Measurements from ENCODE around the gene OGFR.

Gene OGFR

GRCh38 chr20:62836967-62837490 is 32.4 kb downstream of the OGFR start:
- Histone ChIP-seq H3K9me3 (ENCODE audit: control insufficient read depth in 2 of 2, low read length in 2 of 2) (no peaks in the 10 kb centered on the region), H3K27me3 (ENCODE audit: control insufficient read depth in 1 of 2, insufficient read depth in 2 of 2, low read length in 2 of 2) (peaks cover 0 to 9% of the 10 kb centered on the region in 2 donors), H3K9ac (ENCODE audit: low read length in 2 of 2) (no peak overlapping the region), H3K36me3 (ENCODE audit: control insufficient read depth in 2 of 2, insufficient read depth in 2 of 2, low read length in 2 of 2) (no peaks in the 10 kb centered on the region), H3K4me1 (ENCODE audit: control insufficient read depth, insufficient read depth, low read length) (peaks cover 3% of the 10 kb centered on the region), H3K4me3 (ENCODE audit: low read length in 2 of 2) (no peak overlapping the region), H3K27ac (ENCODE audit: low read length) (no peak overlapping the region)

- no peaks in the 10 kb centered on the region for H3K9me3 ChIP-seq (ENCODE audit: control insufficient read depth in 2 of 2, low read length in 2 of 2)
- H3K27me3 ChIP-seq (ENCODE audit: control insufficient read depth in 1 of 2, insufficient read depth in 2 of 2, low read length in 2 of 2): peaks cover 0 to 9% of the 10 kb centered on the region in 2 donors
- H3K4me3 ChIP-seq (ENCODE audit: low read length in 2 of 2): no peak overlapping the region
- no peak overlapping the region for H3K9ac ChIP-seq (ENCODE audit: low read length in 2 of 2)
- no peak overlapping the region for H3K27ac ChIP-seq (ENCODE audit: low read length)
- no peaks in the 10 kb centered on the region for H3K36me3 ChIP-seq (ENCODE audit: control insufficient read depth in 2 of 2, insufficient read depth in 2 of 2, low read length in 2 of 2)
- H3K4me1 ChIP-seq (ENCODE audit: control insufficient read depth, insufficient read depth, low read length): no peaks in the 10 kb centered on the region
These were observed 33.1 kb downstream of the OGFR start for GRCh38 chr20:62837790-62838127.

DNA sequence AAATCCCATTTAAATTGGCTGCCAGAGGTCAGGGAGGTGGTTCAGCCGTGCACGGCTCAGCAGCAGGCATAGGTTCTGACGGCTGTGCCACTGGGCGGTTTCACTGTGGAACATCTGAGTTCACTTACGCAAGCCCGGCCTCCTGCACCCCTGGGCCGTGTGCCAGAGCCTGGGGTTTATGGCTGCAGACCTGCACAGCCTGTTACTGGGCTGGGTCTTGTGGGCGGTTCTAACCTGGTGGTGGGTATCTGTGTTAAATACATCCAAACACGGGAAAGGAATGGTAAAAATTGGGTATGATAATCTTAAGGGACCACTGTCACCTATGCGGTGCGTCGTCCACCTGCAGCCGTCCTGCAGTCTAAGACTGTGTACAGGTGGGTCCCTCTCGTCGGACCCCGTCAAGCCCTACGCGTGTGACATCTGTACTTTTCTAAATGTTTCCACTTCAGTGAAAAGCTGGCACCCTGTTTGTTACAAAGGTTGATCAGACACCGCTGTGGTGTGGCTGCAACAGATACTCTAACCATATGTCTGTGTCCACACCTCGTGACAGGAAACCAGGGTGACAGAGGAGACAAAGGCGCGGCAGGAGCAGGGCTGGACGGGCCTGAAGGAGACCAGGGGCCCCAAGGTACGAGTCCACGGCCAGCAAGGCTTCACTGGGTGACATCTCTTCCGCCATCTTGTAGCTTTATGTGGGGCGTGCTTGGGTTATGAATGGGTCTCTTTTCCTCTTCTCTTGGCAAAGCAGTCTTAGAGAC is 33.7 kb downstream of the OGFR start:
- H3K9ac ChIP-seq (ENCODE audit: low read length in 2 of 2): no peak overlapping the region
- no peak overlapping the region for H3K27ac ChIP-seq (ENCODE audit: low read length)

GRCh38 chr20:62839261-62839660 is 34.6 kb downstream of the OGFR start:
- H3K27me3 ChIP-seq (ENCODE audit: control insufficient read depth in 1 of 2, insufficient read depth in 2 of 2, low read length in 2 of 2): peaks cover 0 to 9% of the 10 kb centered on the region in 2 donors
- no peak overlapping the region for H3K27ac ChIP-seq (ENCODE audit: low read length)
- H3K36me3 ChIP-seq (ENCODE audit: control insufficient read depth in 2 of 2, insufficient read depth in 2 of 2, low read length in 2 of 2): no peaks in the 10 kb centered on the region
- H3K9ac ChIP-seq (ENCODE audit: low read length in 2 of 2): no peak overlapping the region
- no peak overlapping the region for H3K4me3 ChIP-seq (ENCODE audit: low read length in 2 of 2)
- H3K9me3 ChIP-seq (ENCODE audit: control insufficient read depth in 2 of 2, low read length in 2 of 2): no peaks in the 10 kb centered on the region
- no peaks in the 10 kb centered on the region for H3K4me1 ChIP-seq (ENCODE audit: control insufficient read depth, insufficient read depth, low read length)

More for the DNA sequence above, 33.7 kb downstream of the OGFR start:
- H3K36me3 ChIP-seq (ENCODE audit: control insufficient read depth in 2 of 2, insufficient read depth in 2 of 2, low read length in 2 of 2): no peaks in the 10 kb centered on the region
- no peaks in the 10 kb centered on the region for H3K4me1 ChIP-seq (ENCODE audit: control insufficient read depth, insufficient read depth, low read length)
- no peaks in the 10 kb centered on the region for H3K9me3 ChIP-seq (ENCODE audit: control insufficient read depth in 2 of 2, low read length in 2 of 2)
- H3K27me3 ChIP-seq (ENCODE audit: control insufficient read depth in 1 of 2, insufficient read depth in 2 of 2, low read length in 2 of 2): peaks cover 0 to 9% of the 10 kb centered on the region in 2 donors
- H3K4me3 ChIP-seq (ENCODE audit: low read length in 2 of 2): no peak overlapping the region

DNA sequence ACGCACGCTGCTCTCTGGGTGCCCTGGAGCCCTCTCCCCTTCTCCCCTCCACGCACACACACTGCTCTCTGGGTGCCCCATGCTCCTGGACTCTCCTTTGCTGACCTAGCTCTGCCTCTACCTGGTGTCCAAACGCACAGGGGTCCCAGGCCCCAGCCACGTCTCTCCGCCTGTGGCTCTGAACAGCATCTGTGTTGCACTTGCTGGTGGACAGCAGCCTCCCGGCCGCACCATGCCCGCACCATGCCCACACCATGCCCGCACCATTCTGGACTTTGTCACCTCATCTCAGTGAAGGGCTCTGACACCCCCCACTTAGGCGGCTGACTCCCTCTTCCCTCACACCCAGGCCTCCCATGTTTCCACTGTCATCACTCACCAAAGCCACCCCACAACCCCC is 35.2 kb downstream of the OGFR start:
- no peaks in the 10 kb centered on the region for H3K9me3 ChIP-seq (ENCODE audit: control insufficient read depth in 2 of 2, low read length in 2 of 2)
- no peak overlapping the region for H3K27ac ChIP-seq (ENCODE audit: low read length)
- peaks cover 0 to 8% of the 10 kb centered on the region in 2 donors for H3K27me3 ChIP-seq (ENCODE audit: control insufficient read depth in 1 of 2, insufficient read depth in 2 of 2, low read length in 2 of 2)
- no peak overlapping the region for H3K9ac ChIP-seq (ENCODE audit: low read length in 2 of 2)
- H3K4me1 ChIP-seq (ENCODE audit: control insufficient read depth, insufficient read depth, low read length): no peaks in the 10 kb centered on the region
- no peak overlapping the region for H3K4me3 ChIP-seq (ENCODE audit: low read length in 2 of 2)
- no peaks in the 10 kb centered on the region for H3K36me3 ChIP-seq (ENCODE audit: control insufficient read depth in 2 of 2, insufficient read depth in 2 of 2, low read length in 2 of 2)

- Histone ChIP-seq H3K9me3 (ENCODE audit: control insufficient read depth in 2 of 2, low read length in 2 of 2) (no peaks in the 10 kb centered on the region), H3K9ac (ENCODE audit: low read length in 2 of 2) (no peak overlapping the region), H3K27ac (ENCODE audit: low read length) (no peak overlapping the region), H3K4me3 (ENCODE audit: low read length in 2 of 2) (no peak overlapping the region), H3K4me1 (ENCODE audit: control insufficient read depth, insufficient read depth, low read length) (no peaks in the 10 kb centered on the region), H3K36me3 (ENCODE audit: control insufficient read depth in 2 of 2, insufficient read depth in 2 of 2, low read length in 2 of 2) (no peaks in the 10 kb centered on the region), H3K27me3 (ENCODE audit: control insufficient read depth in 1 of 2, insufficient read depth in 2 of 2, low read length in 2 of 2) (peaks cover 0 to 7% of the 10 kb centered on the region in 2 donors)
These were observed 35.9 kb downstream of the OGFR start for GRCh38 chr20:62840244-62841197.

DNA sequence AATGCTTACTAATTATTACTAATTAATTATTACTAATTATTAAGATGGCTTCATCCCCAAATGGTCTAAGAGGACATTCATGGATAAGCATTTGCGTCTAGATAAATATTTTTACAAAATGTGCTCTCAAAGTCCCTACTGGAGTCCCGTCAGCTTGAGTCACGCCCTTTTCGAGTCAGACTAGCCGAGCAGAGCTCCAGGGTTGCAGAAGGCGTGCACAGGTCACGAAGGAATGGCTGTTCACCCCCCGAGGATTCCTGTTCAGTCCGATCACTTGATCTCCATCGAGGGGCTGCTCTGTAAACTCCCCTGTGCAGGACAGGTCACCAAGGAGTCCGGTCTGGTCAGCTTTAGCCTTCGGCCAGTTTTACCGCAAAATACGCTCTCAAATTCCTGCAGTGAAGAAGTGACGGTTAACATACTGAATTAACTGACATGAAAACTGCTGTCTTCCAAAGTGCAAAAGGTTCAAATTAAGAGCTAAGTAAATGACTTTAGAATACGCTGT is 37.1 kb downstream of the OGFR start:
- peaks cover 0 to 4% of the 10 kb centered on the region in 2 donors for H3K27me3 ChIP-seq (ENCODE audit: control insufficient read depth in 1 of 2, insufficient read depth in 2 of 2, low read length in 2 of 2)
- no peak overlapping the region for H3K27ac ChIP-seq (ENCODE audit: low read length)
- H3K4me1 ChIP-seq (ENCODE audit: control insufficient read depth, insufficient read depth, low read length): no peaks in the 10 kb centered on the region
- H3K9ac ChIP-seq (ENCODE audit: low read length in 2 of 2): no peak overlapping the region
- H3K9me3 ChIP-seq (ENCODE audit: control insufficient read depth in 2 of 2, low read length in 2 of 2): no peaks in the 10 kb centered on the region
- H3K36me3 ChIP-seq (ENCODE audit: control insufficient read depth in 2 of 2, insufficient read depth in 2 of 2, low read length in 2 of 2): no peaks in the 10 kb centered on the region
- no peak overlapping the region for H3K4me3 ChIP-seq (ENCODE audit: low read length in 2 of 2)

GRCh38 chr20:62843656-62844055 is 39.0 kb downstream of the OGFR start:
- no peaks in the 10 kb centered on the region for H3K9me3 ChIP-seq (ENCODE audit: control insufficient read depth in 2 of 2, low read length in 2 of 2)
- H3K4me3 ChIP-seq (ENCODE audit: low read length in 2 of 2): no peak overlapping the region
- H3K27ac ChIP-seq (ENCODE audit: low read length): no peak overlapping the region
- H3K4me1 ChIP-seq (ENCODE audit: control insufficient read depth, insufficient read depth, low read length): no peaks in the 10 kb centered on the region
- peaks cover 0 to 2% of the 10 kb centered on the region in 2 donors for H3K27me3 ChIP-seq (ENCODE audit: control insufficient read depth in 1 of 2, insufficient read depth in 2 of 2, low read length in 2 of 2)
- no peak overlapping the region for H3K9ac ChIP-seq (ENCODE audit: low read length in 2 of 2)
- no peaks in the 10 kb centered on the region for H3K36me3 ChIP-seq (ENCODE audit: control insufficient read depth in 2 of 2, insufficient read depth in 2 of 2, low read length in 2 of 2)

- no peaks in the 10 kb centered on the region for H3K9me3 ChIP-seq (ENCODE audit: control insufficient read depth in 2 of 2, low read length in 2 of 2)
- H3K4me1 ChIP-seq (ENCODE audit: control insufficient read depth, insufficient read depth, low read length): no peaks in the 10 kb centered on the region
- no peak overlapping the region for H3K9ac ChIP-seq (ENCODE audit: low read length in 2 of 2)
- H3K4me3 ChIP-seq (ENCODE audit: low read length in 2 of 2): no peak overlapping the region
- H3K27me3 ChIP-seq (ENCODE audit: control insufficient read depth in 1 of 2, insufficient read depth in 2 of 2, low read length in 2 of 2): peaks cover 0 to 2% of the 10 kb centered on the region in 2 donors
- no peak overlapping the region for H3K27ac ChIP-seq (ENCODE audit: low read length)
- H3K36me3 ChIP-seq (ENCODE audit: control insufficient read depth in 2 of 2, insufficient read depth in 2 of 2, low read length in 2 of 2): no peaks in the 10 kb centered on the region
These were observed 39.5 kb downstream of the OGFR start for GRCh38 chr20:62844182-62844581.

- no peaks in the 10 kb centered on the region for H3K36me3 ChIP-seq (ENCODE audit: control insufficient read depth in 2 of 2, insufficient read depth in 2 of 2, low read length in 2 of 2)
- no peak overlapping the region for H3K27ac ChIP-seq (ENCODE audit: low read length)
- no peak overlapping the region for H3K4me3 ChIP-seq (ENCODE audit: low read length in 2 of 2)
- H3K9ac ChIP-seq (ENCODE audit: low read length in 2 of 2): no peak overlapping the region
- H3K9me3 ChIP-seq (ENCODE audit: control insufficient read depth in 2 of 2, low read length in 2 of 2): no peaks in the 10 kb centered on the region
- no peaks in the 10 kb centered on the region for H3K27me3 ChIP-seq (ENCODE audit: control insufficient read depth in 1 of 2, insufficient read depth in 2 of 2, low read length in 2 of 2)
- no peaks in the 10 kb centered on the region for H3K4me1 ChIP-seq (ENCODE audit: control insufficient read depth, insufficient read depth, low read length)
These were observed 41.0 kb downstream of the OGFR start for GRCh38 chr20:62845416-62846160.
